WTC11 (cell line): ENCODE measurements around the gene DDAH2. TPM values are rescaled to one million over a fixed set of nuclear protein-coding genes. Genes with fewer than 3 reads are reported as not detected.

Experiments used
- ATAC-seq: fragments of 200-7000 bp; cut with Tn5 transposase; 2 replicates; pipeline ENCODE4 v1.10.0; 2021; ENCODE audit warnings: mild to moderate bottlenecking, moderate library complexity
- CTCF ChIA-PET: fragments of 300-600 bp; sonication (Branson Sonifier 250); formaldehyde crosslinking; loops from one replicate; lab custom pipeline; 2021; ENCODE audit warnings: antibody characterized with exemption; lab: Charles Lee
- POLR2A ChIA-PET: fragments of 350-600 bp; sonication (Branson Sonifier 250); formaldehyde crosslinking; loops from one replicate; lab custom pipeline; 2021; ENCODE audit warnings: antibody characterized with exemption; lab: Charles Lee
- DNase-seq: peaks from one replicate; pipeline ENCODE4 v3.0.0; 2021; ENCODE audit warnings: low spot score
- H3K27ac Mint-ChIP-seq: 2 replicates; pipeline ENCODE4 v1.8.0; 2021; ENCODE audit warnings: mixed read lengths
- H3K27me3 Mint-ChIP-seq: 2 replicates; pipeline ENCODE4 v1.8.0; 2021; ENCODE audit warnings: low read depth, mild to moderate bottlenecking, moderate library complexity, mixed read lengths
- H3K36me3 Mint-ChIP-seq: 2 replicates; pipeline ENCODE4 v1.8.0; 2021; ENCODE audit warnings: mixed read lengths
- H3K4me1 Mint-ChIP-seq: 2 replicates; pipeline ENCODE4 v1.8.0; 2022; ENCODE audit warnings: mixed read lengths
- H3K4me3 Mint-ChIP-seq: 2 replicates; pipeline ENCODE4 v1.8.0; 2021; ENCODE audit warnings: mild to moderate bottlenecking, moderate library complexity, mixed read lengths
- H3K9me3 Mint-ChIP-seq: 2 replicates; pipeline ENCODE4 v1.8.0; 2021; ENCODE audit warnings: mixed read lengths
- KAT7 ChIP-seq: sonication (generic); formaldehyde crosslinking; IDR thresholded peaks from 2 replicates; pipeline ENCODE4 v1.8.1; 2023; ENCODE audit warnings: missing genetic modification reagents, mild to moderate bottlenecking, borderline replicate concordance
- NFATC4 ChIP-seq: fragments of 250-450 bp; sonication (Bioruptor Pico); IDR thresholded peaks from 2 replicates; pipeline ENCODE4 v1.9.0; 2021; ENCODE audit warnings: mild to moderate bottlenecking
- SMAD3 ChIP-seq: sonication (generic); formaldehyde crosslinking; IDR thresholded peaks from 2 replicates; pipeline ENCODE4 v1.8.0; 2022; ENCODE audit warnings: missing genetic modification reagents, mild to moderate bottlenecking, borderline replicate concordance
- SMAD4 ChIP-seq: sonication (generic); formaldehyde crosslinking; IDR thresholded peaks from 2 replicates; pipeline ENCODE4 v1.8.0; 2022; ENCODE audit warnings: mild to moderate bottlenecking, missing genetic modification reagents
- USF1 ChIP-seq: sonication (generic); formaldehyde crosslinking; IDR thresholded peaks from 2 replicates; pipeline ENCODE4 v1.8.0; 2022; ENCODE audit warnings: mild to moderate bottlenecking, missing genetic modification reagents
- ZNF416 ChIP-seq: fragments of 250-450 bp; sonication (Bioruptor Pico); IDR thresholded peaks from 2 replicates; pipeline ENCODE4 v1.9.0; 2021; ENCODE audit warnings: mild to moderate bottlenecking, inconsistent platforms
- ZNF423 ChIP-seq: fragments of 250-450 bp; sonication (Bioruptor Pico); IDR thresholded peaks from 2 replicates; pipeline ENCODE4 v2.1.2; 2022; ENCODE audit warnings: mild to moderate bottlenecking, moderate library complexity
- total RNA-seq: library from RNA; stranded (reverse); gene quantifications from 3 replicates; pipeline ENCODE4 v1.2.3, GENCODE V29; 2021
- TF ChIP-seq, protein P1 (sequence below): sonication (generic); formaldehyde crosslinking; IDR thresholded peaks from 2 replicates; pipeline ENCODE4 v1.8.1; 2023; ENCODE audit warnings: mild to moderate bottlenecking, missing genetic modification reagents, borderline replicate concordance
- TF ChIP-seq, protein P2 (sequence below): sonication (generic); formaldehyde crosslinking; IDR thresholded peaks from 2 replicates; pipeline ENCODE4 v1.8.1; 2022; ENCODE audit warnings: missing genetic modification reagents, borderline replicate concordance
- TF ChIP-seq, protein P3 (sequence below): sonication (generic); formaldehyde crosslinking; IDR thresholded peaks from 2 replicates; pipeline ENCODE4 v1.8.1; 2022; ENCODE audit warnings: low read depth, missing genetic modification reagents, borderline replicate concordance
- TF ChIP-seq, protein P4 (sequence below): sonication (generic); formaldehyde crosslinking; IDR thresholded peaks from 2 replicates; pipeline ENCODE4 v1.8.0; 2022; ENCODE audit warnings: missing genetic modification reagents

Gene DDAH2
- total RNA-seq, 1 experiment from 2014 or later: 67.3 TPM

GRCh38 chr6:31713465-31713864, 15.6 kb downstream of the DDAH2 start (continued):
- TF ChIP-seq, protein P1, sequence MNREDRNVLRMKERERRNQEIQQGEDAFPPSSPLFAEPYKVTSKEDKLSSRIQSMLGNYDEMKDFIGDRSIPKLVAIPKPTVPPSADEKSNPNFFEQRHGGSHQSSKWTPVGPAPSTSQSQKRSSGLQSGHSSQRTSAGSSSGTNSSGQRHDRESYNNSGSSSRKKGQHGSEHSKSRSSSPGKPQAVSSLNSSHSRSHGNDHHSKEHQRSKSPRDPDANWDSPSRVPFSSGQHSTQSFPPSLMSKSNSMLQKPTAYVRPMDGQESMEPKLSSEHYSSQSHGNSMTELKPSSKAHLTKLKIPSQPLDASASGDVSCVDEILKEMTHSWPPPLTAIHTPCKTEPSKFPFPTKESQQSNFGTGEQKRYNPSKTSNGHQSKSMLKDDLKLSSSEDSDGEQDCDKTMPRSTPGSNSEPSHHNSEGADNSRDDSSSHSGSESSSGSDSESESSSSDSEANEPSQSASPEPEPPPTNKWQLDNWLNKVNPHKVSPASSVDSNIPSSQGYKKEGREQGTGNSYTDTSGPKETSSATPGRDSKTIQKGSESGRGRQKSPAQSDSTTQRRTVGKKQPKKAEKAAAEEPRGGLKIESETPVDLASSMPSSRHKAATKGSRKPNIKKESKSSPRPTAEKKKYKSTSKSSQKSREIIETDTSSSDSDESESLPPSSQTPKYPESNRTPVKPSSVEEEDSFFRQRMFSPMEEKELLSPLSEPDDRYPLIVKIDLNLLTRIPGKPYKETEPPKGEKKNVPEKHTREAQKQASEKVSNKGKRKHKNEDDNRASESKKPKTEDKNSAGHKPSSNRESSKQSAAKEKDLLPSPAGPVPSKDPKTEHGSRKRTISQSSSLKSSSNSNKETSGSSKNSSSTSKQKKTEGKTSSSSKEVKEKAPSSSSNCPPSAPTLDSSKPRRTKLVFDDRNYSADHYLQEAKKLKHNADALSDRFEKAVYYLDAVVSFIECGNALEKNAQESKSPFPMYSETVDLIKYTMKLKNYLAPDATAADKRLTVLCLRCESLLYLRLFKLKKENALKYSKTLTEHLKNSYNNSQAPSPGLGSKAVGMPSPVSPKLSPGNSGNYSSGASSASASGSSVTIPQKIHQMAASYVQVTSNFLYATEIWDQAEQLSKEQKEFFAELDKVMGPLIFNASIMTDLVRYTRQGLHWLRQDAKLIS: no peak

- ChIA-PET POLR2A (no interaction called here), CTCF (interaction anchor here (0.8 to 1.4 kb wide), 4 partner anchors 9 to 131 kb away, joined by 3 read pairs; partner anchors contain the start of genes ABHD16A and HSPA1B)
- Mint-ChIP-seq H3K4me3 (no peak overlapping the region), H3K36me3 (no peaks in the 10 kb centered on the region), H3K27me3 (no peaks in the 10 kb centered on the region; the same call in 1 of the 2 replicates), H3K4me1 (peaks cover 29% of the 10 kb centered on the region), H3K9me3 (no peaks in the 10 kb centered on the region), H3K27ac (no peak overlapping the region)
- DNase-seq: no peak
- TF ChIP-seq, protein P1: no peak
- TF ChIP-seq USF1 (CRISPR knock-in tag): no peak
- TF ChIP-seq, protein P2, sequence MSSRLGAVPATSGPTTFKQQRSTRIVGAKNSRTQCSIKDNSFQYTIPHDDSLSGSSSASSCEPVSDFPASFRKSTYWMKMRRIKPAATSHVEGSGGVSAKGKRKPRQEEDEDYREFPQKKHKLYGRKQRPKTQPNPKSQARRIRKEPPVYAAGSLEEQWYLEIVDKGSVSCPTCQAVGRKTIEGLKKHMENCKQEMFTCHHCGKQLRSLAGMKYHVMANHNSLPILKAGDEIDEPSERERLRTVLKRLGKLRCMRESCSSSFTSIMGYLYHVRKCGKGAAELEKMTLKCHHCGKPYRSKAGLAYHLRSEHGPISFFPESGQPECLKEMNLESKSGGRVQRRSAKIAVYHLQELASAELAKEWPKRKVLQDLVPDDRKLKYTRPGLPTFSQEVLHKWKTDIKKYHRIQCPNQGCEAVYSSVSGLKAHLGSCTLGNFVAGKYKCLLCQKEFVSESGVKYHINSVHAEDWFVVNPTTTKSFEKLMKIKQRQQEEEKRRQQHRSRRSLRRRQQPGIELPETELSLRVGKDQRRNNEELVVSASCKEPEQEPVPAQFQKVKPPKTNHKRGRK (CRISPR knock-in tag): no peak
- no peak for TF ChIP-seq ZNF416 (CRISPR knock-in tag)
- no peak for TF ChIP-seq SMAD4
- TF ChIP-seq, protein P3, sequence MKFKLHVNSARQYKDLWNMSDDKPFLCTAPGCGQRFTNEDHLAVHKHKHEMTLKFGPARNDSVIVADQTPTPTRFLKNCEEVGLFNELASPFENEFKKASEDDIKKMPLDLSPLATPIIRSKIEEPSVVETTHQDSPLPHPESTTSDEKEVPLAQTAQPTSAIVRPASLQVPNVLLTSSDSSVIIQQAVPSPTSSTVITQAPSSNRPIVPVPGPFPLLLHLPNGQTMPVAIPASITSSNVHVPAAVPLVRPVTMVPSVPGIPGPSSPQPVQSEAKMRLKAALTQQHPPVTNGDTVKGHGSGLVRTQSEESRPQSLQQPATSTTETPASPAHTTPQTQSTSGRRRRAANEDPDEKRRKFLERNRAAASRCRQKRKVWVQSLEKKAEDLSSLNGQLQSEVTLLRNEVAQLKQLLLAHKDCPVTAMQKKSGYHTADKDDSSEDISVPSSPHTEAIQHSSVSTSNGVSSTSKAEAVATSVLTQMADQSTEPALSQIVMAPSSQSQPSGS: no peak
- no peak for TF ChIP-seq KAT7 (CRISPR knock-in tag)
- TF ChIP-seq, protein P4, sequence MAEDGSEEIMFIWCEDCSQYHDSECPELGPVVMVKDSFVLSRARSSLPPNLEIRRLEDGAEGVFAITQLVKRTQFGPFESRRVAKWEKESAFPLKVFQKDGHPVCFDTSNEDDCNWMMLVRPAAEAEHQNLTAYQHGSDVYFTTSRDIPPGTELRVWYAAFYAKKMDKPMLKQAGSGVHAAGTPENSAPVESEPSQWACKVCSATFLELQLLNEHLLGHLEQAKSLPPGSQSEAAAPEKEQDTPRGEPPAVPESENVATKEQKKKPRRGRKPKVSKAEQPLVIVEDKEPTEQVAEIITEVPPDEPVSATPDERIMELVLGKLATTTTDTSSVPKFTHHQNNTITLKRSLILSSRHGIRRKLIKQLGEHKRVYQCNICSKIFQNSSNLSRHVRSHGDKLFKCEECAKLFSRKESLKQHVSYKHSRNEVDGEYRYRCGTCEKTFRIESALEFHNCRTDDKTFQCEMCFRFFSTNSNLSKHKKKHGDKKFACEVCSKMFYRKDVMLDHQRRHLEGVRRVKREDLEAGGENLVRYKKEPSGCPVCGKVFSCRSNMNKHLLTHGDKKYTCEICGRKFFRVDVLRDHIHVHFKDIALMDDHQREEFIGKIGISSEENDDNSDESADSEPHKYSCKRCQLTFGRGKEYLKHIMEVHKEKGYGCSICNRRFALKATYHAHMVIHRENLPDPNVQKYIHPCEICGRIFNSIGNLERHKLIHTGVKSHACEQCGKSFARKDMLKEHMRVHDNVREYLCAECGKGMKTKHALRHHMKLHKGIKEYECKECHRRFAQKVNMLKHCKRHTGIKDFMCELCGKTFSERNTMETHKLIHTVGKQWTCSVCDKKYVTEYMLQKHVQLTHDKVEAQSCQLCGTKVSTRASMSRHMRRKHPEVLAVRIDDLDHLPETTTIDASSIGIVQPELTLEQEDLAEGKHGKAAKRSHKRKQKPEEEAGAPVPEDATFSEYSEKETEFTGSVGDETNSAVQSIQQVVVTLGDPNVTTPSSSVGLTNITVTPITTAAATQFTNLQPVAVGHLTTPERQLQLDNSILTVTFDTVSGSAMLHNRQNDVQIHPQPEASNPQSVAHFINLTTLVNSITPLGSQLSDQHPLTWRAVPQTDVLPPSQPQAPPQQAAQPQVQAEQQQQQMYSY (CRISPR knock-in tag): no peak
- no peak for TF ChIP-seq SMAD3 (CRISPR knock-in tag)
- no peak for TF ChIP-seq ZNF423 (CRISPR knock-in tag)
- TF ChIP-seq NFATC4 (CRISPR knock-in tag): no peak
- no peak for ATAC-seq
Measured at GRCh38 chr6:31712296-31712695, 16.8 kb downstream of the DDAH2 start.
